HL-60 (cell line): Measurements from ENCODE around the gene NCR2.

Source experiments
- DNase-seq, 2 experiments: peaks; one replicate each; pipeline ENCODE4 v3.0.0-alpha.2; 2010 to 2020; ENCODE audit warnings: low read depth in 1 of 2, low spot score in 1 of 2
- H3K27ac ChIP-seq: fragments of 250-450 bp; sonication (Bioruptor Pico); replicated peaks from 2 replicates; pipeline ENCODE4 v1.5.1; 2020; ENCODE audit warnings: mild to moderate bottlenecking, moderate library complexity
- H3K27me3 ChIP-seq: fragments of 250-450 bp; sonication (Bioruptor Pico); 2 replicates; pipeline ENCODE4 v1.5.1; 2021; ENCODE audit warnings: mild to moderate bottlenecking, moderate library complexity; ENCODE audit not compliant: insufficient read depth, poor library complexity, severe bottlenecking
- H3K4me3 ChIP-seq: replicated peaks from 2 replicates; pipeline ENCODE4 v1.5.1; 2011; ENCODE audit warnings: mild to moderate bottlenecking, control low read depth, low read length; ENCODE audit not compliant: insufficient read depth
- GABPA ChIP-seq: IDR thresholded peaks from 2 replicates; pipeline ENCODE4 v1.6.1; 2012; ENCODE audit warnings: low read depth
- POLR2AphosphoS5 ChIP-seq: IDR thresholded peaks from 2 replicates; pipeline ENCODE4 v1.6.1; 2012; ENCODE audit warnings: low read depth
- SPI1 ChIP-seq: IDR thresholded peaks from 2 replicates; pipeline ENCODE4 v1.6.1; 2012; ENCODE audit warnings: low read depth, mild to moderate bottlenecking, borderline replicate concordance
- TF ChIP-seq, protein P1 (sequence below): IDR thresholded peaks from 2 replicates; pipeline ENCODE4 v1.6.1; 2012; ENCODE audit warnings: low read depth; ENCODE audit not compliant: insufficient replicate concordance
- TF ChIP-seq, protein P2 (sequence below): IDR thresholded peaks from one replicate; pipeline ENCODE4 v1.5.1; 2011; ENCODE audit warnings: low read length, control low read depth, inconsistent platforms; ENCODE audit not compliant: insufficient read depth

Gene NCR2

DNA sequence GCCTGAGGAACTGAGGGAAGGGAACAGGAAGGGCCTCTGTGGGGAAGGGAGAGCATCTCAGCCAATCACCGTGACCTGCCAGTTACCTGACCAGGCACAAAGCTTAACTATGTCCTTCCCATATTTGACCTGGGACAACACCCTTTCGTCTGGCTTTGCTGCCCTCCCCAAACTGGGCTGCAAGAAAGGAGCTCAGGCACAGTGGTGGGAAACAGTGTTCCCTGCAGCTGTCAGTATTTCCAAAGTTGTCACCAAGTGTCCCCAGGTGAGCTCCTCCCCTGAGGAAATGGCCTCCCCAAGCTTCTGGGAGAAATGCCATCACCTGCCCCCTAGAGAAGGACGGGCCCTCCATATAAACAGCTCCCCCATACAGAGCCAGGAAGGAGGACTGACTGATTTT is 17.9 kb downstream of the NCR2 start:
- TF ChIP-seq, protein P1, sequence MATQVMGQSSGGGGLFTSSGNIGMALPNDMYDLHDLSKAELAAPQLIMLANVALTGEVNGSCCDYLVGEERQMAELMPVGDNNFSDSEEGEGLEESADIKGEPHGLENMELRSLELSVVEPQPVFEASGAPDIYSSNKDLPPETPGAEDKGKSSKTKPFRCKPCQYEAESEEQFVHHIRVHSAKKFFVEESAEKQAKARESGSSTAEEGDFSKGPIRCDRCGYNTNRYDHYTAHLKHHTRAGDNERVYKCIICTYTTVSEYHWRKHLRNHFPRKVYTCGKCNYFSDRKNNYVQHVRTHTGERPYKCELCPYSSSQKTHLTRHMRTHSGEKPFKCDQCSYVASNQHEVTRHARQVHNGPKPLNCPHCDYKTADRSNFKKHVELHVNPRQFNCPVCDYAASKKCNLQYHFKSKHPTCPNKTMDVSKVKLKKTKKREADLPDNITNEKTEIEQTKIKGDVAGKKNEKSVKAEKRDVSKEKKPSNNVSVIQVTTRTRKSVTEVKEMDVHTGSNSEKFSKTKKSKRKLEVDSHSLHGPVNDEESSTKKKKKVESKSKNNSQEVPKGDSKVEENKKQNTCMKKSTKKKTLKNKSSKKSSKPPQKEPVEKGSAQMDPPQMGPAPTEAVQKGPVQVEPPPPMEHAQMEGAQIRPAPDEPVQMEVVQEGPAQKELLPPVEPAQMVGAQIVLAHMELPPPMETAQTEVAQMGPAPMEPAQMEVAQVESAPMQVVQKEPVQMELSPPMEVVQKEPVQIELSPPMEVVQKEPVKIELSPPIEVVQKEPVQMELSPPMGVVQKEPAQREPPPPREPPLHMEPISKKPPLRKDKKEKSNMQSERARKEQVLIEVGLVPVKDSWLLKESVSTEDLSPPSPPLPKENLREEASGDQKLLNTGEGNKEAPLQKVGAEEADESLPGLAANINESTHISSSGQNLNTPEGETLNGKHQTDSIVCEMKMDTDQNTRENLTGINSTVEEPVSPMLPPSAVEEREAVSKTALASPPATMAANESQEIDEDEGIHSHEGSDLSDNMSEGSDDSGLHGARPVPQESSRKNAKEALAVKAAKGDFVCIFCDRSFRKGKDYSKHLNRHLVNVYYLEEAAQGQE = no peak
- TF ChIP-seq GABPA = no peak
- TF ChIP-seq POLR2AphosphoS5 = no peak
- no peak for TF ChIP-seq SPI1
- TF ChIP-seq, protein P2, sequence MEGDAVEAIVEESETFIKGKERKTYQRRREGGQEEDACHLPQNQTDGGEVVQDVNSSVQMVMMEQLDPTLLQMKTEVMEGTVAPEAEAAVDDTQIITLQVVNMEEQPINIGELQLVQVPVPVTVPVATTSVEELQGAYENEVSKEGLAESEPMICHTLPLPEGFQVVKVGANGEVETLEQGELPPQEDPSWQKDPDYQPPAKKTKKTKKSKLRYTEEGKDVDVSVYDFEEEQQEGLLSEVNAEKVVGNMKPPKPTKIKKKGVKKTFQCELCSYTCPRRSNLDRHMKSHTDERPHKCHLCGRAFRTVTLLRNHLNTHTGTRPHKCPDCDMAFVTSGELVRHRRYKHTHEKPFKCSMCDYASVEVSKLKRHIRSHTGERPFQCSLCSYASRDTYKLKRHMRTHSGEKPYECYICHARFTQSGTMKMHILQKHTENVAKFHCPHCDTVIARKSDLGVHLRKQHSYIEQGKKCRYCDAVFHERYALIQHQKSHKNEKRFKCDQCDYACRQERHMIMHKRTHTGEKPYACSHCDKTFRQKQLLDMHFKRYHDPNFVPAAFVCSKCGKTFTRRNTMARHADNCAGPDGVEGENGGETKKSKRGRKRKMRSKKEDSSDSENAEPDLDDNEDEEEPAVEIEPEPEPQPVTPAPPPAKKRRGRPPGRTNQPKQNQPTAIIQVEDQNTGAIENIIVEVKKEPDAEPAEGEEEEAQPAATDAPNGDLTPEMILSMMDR = no peak
- no peak overlapping the region for H3K27ac ChIP-seq
- no peak overlapping the region for H3K4me3 ChIP-seq
- no peak for DNase-seq
- no peaks in the 10 kb centered on the region for H3K27me3 ChIP-seq

DNA sequence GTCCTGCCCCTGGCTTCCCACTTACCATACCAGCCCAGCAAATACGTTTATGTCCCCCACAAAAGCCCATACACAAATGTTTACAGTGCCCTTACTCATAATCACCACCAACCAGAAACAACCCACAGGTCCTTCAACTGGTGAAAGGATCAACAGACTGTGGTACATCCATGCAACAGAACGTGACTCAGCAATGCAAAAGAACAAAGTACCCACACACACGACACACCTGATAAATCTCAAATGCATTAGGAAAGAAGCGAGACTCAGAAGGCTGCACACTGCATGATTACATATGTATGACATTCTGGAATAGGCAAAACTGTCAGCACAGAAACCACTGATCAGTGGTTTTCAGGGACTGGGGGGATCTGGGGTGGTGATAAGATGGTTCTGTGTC is 20.5 kb downstream of the NCR2 start:
- TF ChIP-seq, protein P2 = no peak
- no peak for DNase-seq

DNA sequence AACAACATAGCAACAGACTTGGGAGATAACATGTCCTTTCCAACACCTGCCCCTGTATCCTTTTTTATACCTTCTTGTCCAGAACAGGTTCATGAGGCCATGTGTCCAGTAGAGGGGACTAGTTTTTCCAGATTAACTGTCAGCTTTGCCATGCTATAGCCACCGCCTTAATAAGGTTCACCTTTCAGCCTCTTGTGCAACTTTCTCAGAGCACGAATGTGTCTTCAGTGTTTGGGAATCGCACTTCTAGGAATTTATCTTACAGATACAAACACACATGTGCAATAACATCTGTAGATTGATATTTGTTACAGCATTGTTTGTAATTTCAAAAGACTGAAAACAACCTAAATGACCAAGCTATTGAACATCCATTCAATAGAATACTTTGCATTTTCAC is 21.4 kb downstream of the NCR2 start:
- no peak overlapping the region for H3K4me3 ChIP-seq
- H3K27me3 ChIP-seq = no peaks in the 10 kb centered on the region
- TF ChIP-seq, protein P2 = no peak
- TF ChIP-seq, protein P1 = no peak
- no peak for TF ChIP-seq GABPA
- TF ChIP-seq POLR2AphosphoS5 = no peak
- no peak for TF ChIP-seq SPI1
- no peak overlapping the region for H3K27ac ChIP-seq
- no peak for DNase-seq

More for the DNA sequence above, 20.5 kb downstream of the NCR2 start:
- Histone ChIP-seq H3K4me3 (no peak overlapping the region), H3K27me3 (no peaks in the 10 kb centered on the region), H3K27ac (no peak overlapping the region)

DNA sequence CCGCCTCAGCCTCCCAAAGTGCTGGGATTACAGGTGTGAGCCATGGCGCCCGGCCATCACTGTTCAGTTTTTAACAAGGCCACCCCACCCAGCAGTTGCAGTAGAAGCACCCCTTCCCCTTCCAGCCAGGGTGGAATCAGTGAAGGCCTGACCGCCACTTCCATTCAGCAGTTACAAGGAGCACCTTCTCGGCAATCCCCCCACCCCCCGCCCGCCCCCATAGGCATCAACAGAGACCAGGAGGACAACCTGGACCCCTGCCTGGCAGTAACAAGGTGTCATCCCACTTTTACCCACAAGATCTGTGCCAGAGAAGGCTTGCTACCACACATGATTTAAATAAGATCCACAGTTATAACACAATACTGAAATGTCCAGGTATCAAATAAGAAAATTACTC is 23.1 kb downstream of the NCR2 start:
- DNase-seq = no peak
- Histone ChIP-seq H3K27ac (no peak overlapping the region), H3K4me3 (no peak overlapping the region), H3K27me3 (no peaks in the 10 kb centered on the region)
- no peak for TF ChIP-seq GABPA
- no peak for TF ChIP-seq SPI1
- no peak for TF ChIP-seq POLR2AphosphoS5
- TF ChIP-seq, protein P1 = no peak
- TF ChIP-seq, protein P2 = no peak
